ENCODE measurements around the gene SH3BGRL. TPM values are rescaled to one million over a fixed set of nuclear protein-coding genes. Genes with fewer than 3 reads are reported as not detected.
"Not testable (repeated sequence)": the region's sequence is repeated elsewhere in the genome, so short reads cannot be mapped to it uniquely, and the experiment has no call there.

The SH3BGRL gene
- polyA plus RNA-seq, 4 donors = 177 to 301 (median 260) TPM

- no peak for DNase-seq (ENCODE audit: low read depth in 4 of 4, low spot score in 3 of 4)
Observed at GRCh38 chrX:81259020-81259713, 57.3 kb downstream of the SH3BGRL start.

GRCh38 chrX:81259714-81260395, 58.0 kb downstream of the SH3BGRL start:
- no peak for DNase-seq (ENCODE audit: low read depth in 4 of 4, low spot score in 3 of 4)

GRCh38 chrX:81261576-81261975, 59.7 kb downstream of the SH3BGRL start:
- no peak for DNase-seq (ENCODE audit: low read depth in 4 of 4, low spot score in 3 of 4)

DNA sequence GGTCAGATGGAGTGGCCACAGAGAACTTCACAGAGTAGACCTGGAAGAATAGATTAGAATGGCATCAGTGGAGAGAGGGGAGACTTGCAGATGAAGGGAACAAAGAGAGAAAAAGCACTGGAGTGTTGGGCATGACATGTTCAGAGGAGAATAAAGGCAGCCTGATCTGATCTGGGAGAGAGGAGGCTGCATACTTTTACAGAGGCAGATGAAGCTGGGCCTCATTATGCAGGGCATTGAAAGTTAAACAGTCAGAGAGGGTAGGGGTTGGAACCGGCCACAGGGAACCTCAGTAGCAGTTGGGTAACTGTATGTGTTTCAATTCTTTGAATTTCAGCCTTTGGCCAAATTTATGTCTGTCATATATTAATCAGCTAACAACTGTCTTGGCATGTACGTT, 61.2 kb downstream of the SH3BGRL start:
- no peak for DNase-seq (ENCODE audit: low read depth in 4 of 4, low spot score in 3 of 4)

GRCh38 chrX:81278616-81279015, 76.7 kb downstream of the SH3BGRL start:
- no peak for DNase-seq (ENCODE audit: low read depth in 4 of 4, low spot score in 3 of 4)

- DNase-seq (ENCODE audit: low read depth in 4 of 4, low spot score in 3 of 4) = no peak
Observed at GRCh38 chrX:81280148-81280547, 78.2 kb downstream of the SH3BGRL start.

GRCh38 chrX:81286075-81286474, 84.2 kb downstream of the SH3BGRL start:
- no peak for DNase-seq (ENCODE audit: low read depth in 4 of 4, low spot score in 3 of 4)

DNA sequence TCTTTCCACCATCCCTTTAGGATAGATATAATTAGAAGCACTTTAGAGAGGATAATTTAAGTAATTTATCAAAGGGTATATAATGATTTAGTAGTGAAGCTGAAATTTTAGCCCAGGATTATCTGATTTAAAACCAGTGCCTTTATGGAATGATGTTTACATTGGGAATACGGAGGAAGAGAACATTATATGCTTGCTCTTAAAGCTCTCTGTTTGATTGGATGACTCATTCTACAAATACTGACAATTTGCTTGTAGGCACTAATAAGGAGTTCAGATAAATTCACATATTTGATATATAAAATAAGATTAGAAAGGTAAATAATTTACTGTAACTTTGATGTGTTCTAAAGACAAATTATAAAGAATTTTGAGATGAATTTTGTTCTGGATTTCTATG, 84.7 kb downstream of the SH3BGRL start:
- no peak for DNase-seq (ENCODE audit: low read depth in 4 of 4, low spot score in 3 of 4)

DNA sequence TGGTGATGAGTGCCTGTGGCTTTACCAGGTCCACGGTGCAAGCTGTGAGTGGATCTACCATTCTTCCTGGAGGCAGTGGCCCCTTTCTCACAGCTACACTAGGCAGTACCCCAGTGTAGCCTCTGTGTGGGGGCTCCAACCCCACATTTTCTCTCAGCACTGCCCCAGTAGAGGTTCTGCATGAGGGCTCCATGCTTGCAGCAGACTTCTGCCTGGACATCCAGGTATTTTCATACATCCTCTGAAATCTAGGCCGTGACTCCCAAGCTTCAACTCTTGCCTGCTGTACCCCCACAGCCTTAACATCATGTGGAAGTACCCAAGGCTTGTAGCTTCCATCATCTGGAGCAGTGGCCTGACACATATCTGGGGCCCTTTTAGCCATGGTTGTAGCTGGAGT, 90.1 kb downstream of the SH3BGRL start:
- DNase-seq (ENCODE audit: low read depth in 4 of 4, low spot score in 3 of 4) = no peak

GRCh38 chrX:81294101-81294500, 92.2 kb downstream of the SH3BGRL start:
- no peak for DNase-seq (ENCODE audit: low read depth in 4 of 4, low spot score in 3 of 4)

DNA sequence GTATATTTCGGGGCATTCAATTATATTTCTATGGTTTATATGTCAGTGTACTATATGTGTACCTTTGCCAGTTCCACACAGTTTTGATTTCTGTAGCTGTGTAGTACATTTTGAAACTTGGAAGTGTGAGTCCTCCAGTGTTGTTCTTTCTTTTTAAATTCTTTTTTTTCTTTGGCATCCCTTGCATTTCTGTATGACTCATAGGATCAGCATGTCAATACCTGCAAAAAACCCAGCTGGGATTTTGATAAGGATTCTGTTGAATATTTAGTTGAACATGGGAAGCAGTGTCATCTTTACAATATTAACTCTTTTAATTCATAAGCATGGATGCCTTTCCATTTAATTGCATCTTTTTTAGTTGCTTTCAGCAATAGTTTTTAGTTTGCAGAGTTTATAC, 100.0 kb downstream of the SH3BGRL start:
- no peak for DNase-seq (ENCODE audit: low read depth in 4 of 4, low spot score in 3 of 4)

DNA sequence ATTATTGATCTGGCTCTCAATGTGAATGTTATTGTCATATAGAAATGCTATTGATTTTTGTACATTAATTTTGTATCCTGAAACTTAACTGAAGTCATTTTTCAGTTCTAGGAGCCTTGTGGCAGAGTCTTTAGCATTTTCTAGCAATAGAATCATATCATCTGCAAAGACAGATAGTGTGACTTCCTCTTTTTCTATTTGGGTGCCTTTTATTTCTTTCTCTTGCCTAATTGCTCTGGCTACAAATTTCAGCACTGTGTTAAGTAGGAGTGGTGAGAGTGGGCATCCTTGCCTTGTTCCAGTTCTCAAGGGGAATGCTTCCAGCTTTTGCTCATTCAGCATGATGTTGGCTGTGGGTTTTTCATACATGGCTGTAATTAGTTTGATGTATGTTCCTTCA, 102.7 kb downstream of the SH3BGRL start:
- DNase-seq (ENCODE audit: low read depth in 4 of 4, low spot score in 3 of 4) = no peak

GRCh38 chrX:81305240-81305639, 103.3 kb downstream of the SH3BGRL start:
- DNase-seq (ENCODE audit: low read depth in 4 of 4, low spot score in 3 of 4) = no peak

GRCh38 chrX:81308086-81308829, 106.4 kb downstream of the SH3BGRL start:
- no peak for DNase-seq (ENCODE audit: low read depth in 4 of 4, low spot score in 3 of 4)

DNA sequence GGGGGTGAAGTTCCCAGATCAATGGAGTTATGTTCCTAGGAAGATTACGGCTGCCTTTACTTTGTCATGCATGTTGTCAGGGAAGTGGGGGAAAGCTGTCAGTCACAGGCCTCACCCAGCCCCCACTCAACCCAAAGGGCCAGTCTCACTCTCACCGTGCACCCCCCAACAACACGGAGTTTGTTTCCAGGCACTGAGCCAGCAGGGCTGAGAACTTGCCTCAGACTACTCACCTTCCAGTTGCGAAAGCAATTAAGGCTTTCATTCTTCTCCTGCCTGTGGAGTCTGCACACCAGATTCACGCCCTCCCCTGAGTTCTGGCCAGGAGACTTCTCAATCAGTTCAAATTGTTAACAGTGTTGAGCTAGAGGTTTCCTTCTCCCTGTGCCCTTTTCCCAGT, 114.3 kb downstream of the SH3BGRL start:
- DNase-seq (ENCODE audit: low read depth in 4 of 4, low spot score in 3 of 4) = no peak

DNA sequence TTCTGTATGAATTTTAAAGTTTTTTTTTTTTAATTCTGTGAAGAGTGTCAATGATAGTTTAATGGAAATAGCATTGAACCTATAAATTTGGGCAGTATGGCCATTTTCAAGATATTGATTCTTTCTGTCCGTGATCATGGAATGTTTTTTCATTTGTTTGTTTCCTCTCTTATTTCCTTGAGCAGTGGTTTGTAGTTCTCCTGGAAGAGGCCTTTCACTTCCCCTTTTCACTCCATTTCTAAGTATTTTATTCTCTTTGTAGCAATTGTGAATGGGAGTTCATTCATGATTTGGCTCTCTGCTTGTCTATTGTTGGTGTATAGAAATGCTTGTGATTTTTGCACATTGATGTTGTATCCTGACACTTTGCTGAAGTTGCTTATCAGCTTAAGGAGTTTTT, 129.8 kb downstream of the SH3BGRL start:
- not testable (repeated sequence) for DNase-seq (ENCODE audit: low read depth in 4 of 4, low spot score in 3 of 4)

GRCh38 chrX:81336455-81337152, 134.7 kb downstream of the SH3BGRL start:
- DNase-seq (ENCODE audit: low read depth in 4 of 4, low spot score in 3 of 4) = no peak

DNA sequence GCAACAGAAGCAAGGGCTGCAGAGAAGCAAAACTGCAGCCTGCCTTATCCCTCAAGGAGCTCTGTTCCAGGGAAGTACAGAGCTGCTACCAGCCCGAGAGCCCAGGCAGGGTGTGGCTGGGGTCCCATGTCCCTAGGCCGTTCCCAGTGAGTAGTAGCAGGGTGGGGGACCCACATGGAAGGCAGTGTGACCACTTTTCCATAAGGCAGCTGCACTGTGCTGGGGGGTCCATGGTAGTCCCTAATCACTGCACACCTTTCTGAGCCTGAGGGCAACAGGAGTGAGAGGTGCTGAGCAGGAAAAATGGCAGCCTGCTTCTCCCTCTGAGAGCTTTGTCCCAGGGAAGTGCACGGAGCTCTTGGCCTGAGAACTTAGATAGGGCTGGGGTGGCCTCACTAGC, 135.9 kb downstream of the SH3BGRL start:
- DNase-seq (ENCODE audit: low read depth in 4 of 4, low spot score in 3 of 4) = no peak

DNA sequence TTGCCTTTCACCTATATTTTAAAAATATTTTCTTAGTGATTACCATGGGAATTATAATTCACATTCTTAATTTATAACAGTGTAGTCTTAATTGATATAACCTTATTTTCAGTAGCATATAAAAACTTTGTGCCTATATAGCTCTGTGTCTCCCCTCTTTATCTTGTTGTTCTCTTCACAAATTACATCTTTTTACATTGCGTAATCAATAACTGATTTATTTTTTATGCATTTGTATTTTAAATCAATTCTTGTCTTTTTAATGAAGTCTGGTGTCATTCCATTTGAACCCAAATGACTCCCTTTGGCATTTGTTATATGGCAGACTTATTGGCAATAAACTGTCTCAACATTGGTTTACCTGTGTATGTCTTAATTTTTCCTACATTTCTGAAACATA, 137.0 kb downstream of the SH3BGRL start:
- no peak for DNase-seq (ENCODE audit: low read depth in 4 of 4, low spot score in 3 of 4)

- DNase-seq (ENCODE audit: low read depth in 4 of 4, low spot score in 3 of 4) = not testable (repeated sequence)
Observed at GRCh38 chrX:81345296-81345695, 143.4 kb downstream of the SH3BGRL start.
